HEK293 (cell line): ENCODE results near the gene FADD.

Experiments
- CTCF ChIA-PET: fragments of 350-600 bp; formaldehyde crosslinking; extraction: SDS; loops from one replicate; lab custom pipeline; 2021; ENCODE audit warnings: antibody characterized with exemption; lab: Yijun Ruan, JAX
- POLR2A ChIA-PET: fragments of 300-600 bp; formaldehyde crosslinking; extraction: SDS; loops from one replicate; lab custom pipeline; 2020; ENCODE audit warnings: antibody characterized with exemption, inconsistent platforms; lab: Yijun Ruan, JAX
- H3K27ac ChIP-seq: fragments of 200-500 bp; sonication (Bioruptor generic); 2 replicates; pipeline ENCODE4 v1.5.1; 2014; ENCODE audit warnings: low read depth, low read length, control low read depth, inconsistent platforms; ENCODE audit errors: extremely low read depth
- H3K36me3 ChIP-seq, 2 experiments: fragments of 200-500 bp in 1 of 2; sonication (Bioruptor generic) in 1 of 2; 1 replicate in 1 of 2; 2 replicates in 1 of 2; pipeline ENCODE4 v1.5.1; 2014 to 2017; ENCODE audit warnings: inconsistent platforms in 2 of 2, low read length in 2 of 2; ENCODE audit not compliant: control insufficient read depth in 2 of 2, insufficient read depth in 1 of 2
- H3K4me1 ChIP-seq: fragments of 200-500 bp; sonication (Bioruptor generic); 2 replicates; pipeline ENCODE4 v1.5.1; 2014; ENCODE audit warnings: mild to moderate bottlenecking, low read length, inconsistent platforms; ENCODE audit not compliant: control insufficient read depth, insufficient read depth
- H3K4me3 ChIP-seq: 2 replicates; pipeline ENCODE4 v1.5.1; 2011; ENCODE audit warnings: low read depth, mild to moderate bottlenecking, control low read depth, low read length, moderate library complexity
- H3K9me3 ChIP-seq: fragments of 200-500 bp; sonication (Bioruptor generic); 2 replicates; pipeline ENCODE4 v1.5.1; 2014; ENCODE audit warnings: low read depth, low read length, inconsistent platforms; ENCODE audit not compliant: control insufficient read depth, insufficient read depth
- CTCF ChIP-seq: fragments of 450-650 bp; formaldehyde crosslinking; IDR thresholded peaks from 2 replicates; pipeline ENCODE4 v1.5.1; 2016; ENCODE audit warnings: missing biosample characterization, missing genetic modification characterization
- HOXD13 ChIP-seq: sonication (generic); formaldehyde crosslinking; IDR thresholded peaks from 2 replicates; pipeline ENCODE4 v1.8.0; 2022; ENCODE audit warnings: missing genetic modification reagents, borderline replicate concordance
- KLF10 ChIP-seq: fragments of 450-650 bp; IDR thresholded peaks from 2 replicates; pipeline ENCODE4 v1.5.1; 2018; ENCODE audit warnings: missing biosample characterization, mild to moderate bottlenecking, missing genetic modification characterization
- OSR2 ChIP-seq: fragments of 450-650 bp; formaldehyde crosslinking; IDR thresholded peaks from 2 replicates; pipeline ENCODE4 v1.5.1; 2016; ENCODE audit warnings: missing biosample characterization, missing genetic modification characterization
- REPIN1 ChIP-seq: fragments of 450-650 bp; formaldehyde crosslinking; IDR thresholded peaks from 2 replicates; pipeline ENCODE4 v1.5.1; 2017; ENCODE audit warnings: missing biosample characterization, missing genetic modification characterization, low read depth
- SCRT1 ChIP-seq: fragments of 450-650 bp; formaldehyde crosslinking; IDR thresholded peaks from 2 replicates; pipeline ENCODE4 v1.5.1; 2016; ENCODE audit warnings: missing biosample characterization, missing genetic modification characterization, borderline replicate concordance
- YY2 ChIP-seq: fragments of 450-650 bp; formaldehyde crosslinking; IDR thresholded peaks from 2 replicates; pipeline ENCODE4 v1.5.1; 2016; ENCODE audit warnings: missing biosample characterization, missing genetic modification characterization
- ZBTB44 ChIP-seq: fragments of 450-650 bp; IDR thresholded peaks from 2 replicates; pipeline ENCODE4 v1.5.1; 2018; ENCODE audit warnings: missing biosample characterization, mild to moderate bottlenecking, missing genetic modification characterization
- ZFP69B ChIP-seq: fragments of 450-650 bp; formaldehyde crosslinking; IDR thresholded peaks from 2 replicates; pipeline ENCODE4 v1.5.1; 2016; ENCODE audit warnings: missing biosample characterization, missing genetic modification characterization
- ZNF10 ChIP-seq: fragments of 450-650 bp; formaldehyde crosslinking; IDR thresholded peaks from 2 replicates; pipeline ENCODE4 v1.5.1; 2017; ENCODE audit warnings: missing biosample characterization, missing genetic modification characterization
- ZNF114 ChIP-seq: fragments of 450-650 bp; formaldehyde crosslinking; IDR thresholded peaks from 2 replicates; pipeline ENCODE4 v1.5.0; 2017; ENCODE audit warnings: missing biosample characterization, missing genetic modification characterization
- ZNF174 ChIP-seq: fragments of 450-650 bp; formaldehyde crosslinking; IDR thresholded peaks from 2 replicates; pipeline ENCODE4 v1.5.0; 2017; ENCODE audit warnings: missing biosample characterization, mild to moderate bottlenecking, missing genetic modification characterization
- ZNF2 ChIP-seq: fragments of 450-650 bp; formaldehyde crosslinking; IDR thresholded peaks from 2 replicates; pipeline ENCODE4 v1.5.1; 2016; ENCODE audit warnings: missing biosample characterization, missing genetic modification characterization
- ZNF214 ChIP-seq: fragments of 450-650 bp; formaldehyde crosslinking; IDR thresholded peaks from 2 replicates; pipeline ENCODE4 v1.5.1; 2017; ENCODE audit warnings: missing biosample characterization, mild to moderate bottlenecking, missing genetic modification characterization, borderline replicate concordance
- ZNF433 ChIP-seq: fragments of 450-650 bp; formaldehyde crosslinking; IDR thresholded peaks from 2 replicates; pipeline ENCODE4 v1.5.1; 2016; ENCODE audit warnings: missing biosample characterization, missing genetic modification characterization, low read depth
- ZNF514 ChIP-seq: fragments of 450-650 bp; formaldehyde crosslinking; IDR thresholded peaks from 2 replicates; pipeline ENCODE4 v1.5.1; 2016; ENCODE audit warnings: missing biosample characterization, missing genetic modification characterization
- ZNF530 ChIP-seq: fragments of 450-650 bp; formaldehyde crosslinking; IDR thresholded peaks from 2 replicates; pipeline ENCODE4 v1.5.1; 2016; ENCODE audit warnings: low read depth, missing biosample characterization, missing genetic modification characterization
- ZNF558 ChIP-seq: fragments of 450-650 bp; formaldehyde crosslinking; IDR thresholded peaks from 2 replicates; pipeline ENCODE4 v1.5.1; 2016; ENCODE audit warnings: missing biosample characterization, missing genetic modification characterization
- ZNF560 ChIP-seq: fragments of 450-650 bp; formaldehyde crosslinking; IDR thresholded peaks from 2 replicates; pipeline ENCODE4 v1.5.1; 2017; ENCODE audit warnings: missing biosample characterization, missing genetic modification characterization, borderline replicate concordance
- ZNF76 ChIP-seq: fragments of 450-650 bp; formaldehyde crosslinking; IDR thresholded peaks from 2 replicates; pipeline ENCODE4; 2016; ENCODE audit warnings: low read depth, missing biosample characterization, missing genetic modification characterization, borderline replicate concordance
- ZNF776 ChIP-seq: fragments of 450-650 bp; formaldehyde crosslinking; IDR thresholded peaks from 2 replicates; pipeline ENCODE4 v1.5.0; 2017; ENCODE audit warnings: missing biosample characterization, missing genetic modification characterization, borderline replicate concordance
- ZSCAN16 ChIP-seq: fragments of 450-650 bp; formaldehyde crosslinking; IDR thresholded peaks from 2 replicates; pipeline ENCODE4 v1.5.1; 2016; ENCODE audit warnings: missing biosample characterization, missing genetic modification characterization
- ZXDB ChIP-seq: fragments of 450-650 bp; formaldehyde crosslinking; IDR thresholded peaks from 2 replicates; pipeline ENCODE4 v1.5.1; 2016; ENCODE audit warnings: missing biosample characterization, missing genetic modification characterization
- TF ChIP-seq, protein P1 (sequence below): fragments of 450-650 bp; formaldehyde crosslinking; IDR thresholded peaks from 2 replicates; pipeline ENCODE4 v1.5.1; 2017; ENCODE audit warnings: missing biosample characterization, missing genetic modification characterization
- TF ChIP-seq, protein P2 (sequence below): sonication (generic); formaldehyde crosslinking; IDR thresholded peaks from 2 replicates; pipeline ENCODE4 v1.8.1; 2022; ENCODE audit warnings: mild to moderate bottlenecking, moderate library complexity, missing genetic modification reagents
- TF ChIP-seq, protein P3 (sequence below): fragments of 450-650 bp; formaldehyde crosslinking; IDR thresholded peaks from 2 replicates; pipeline ENCODE4 v1.5.1; 2016; ENCODE audit warnings: missing biosample characterization, missing genetic modification characterization
- TF ChIP-seq, protein P4 (sequence below): fragments of 450-650 bp; IDR thresholded peaks from 2 replicates; pipeline ENCODE4 v1.5.1; 2018; ENCODE audit warnings: missing biosample characterization, missing genetic modification characterization

FADD gene

DNA sequence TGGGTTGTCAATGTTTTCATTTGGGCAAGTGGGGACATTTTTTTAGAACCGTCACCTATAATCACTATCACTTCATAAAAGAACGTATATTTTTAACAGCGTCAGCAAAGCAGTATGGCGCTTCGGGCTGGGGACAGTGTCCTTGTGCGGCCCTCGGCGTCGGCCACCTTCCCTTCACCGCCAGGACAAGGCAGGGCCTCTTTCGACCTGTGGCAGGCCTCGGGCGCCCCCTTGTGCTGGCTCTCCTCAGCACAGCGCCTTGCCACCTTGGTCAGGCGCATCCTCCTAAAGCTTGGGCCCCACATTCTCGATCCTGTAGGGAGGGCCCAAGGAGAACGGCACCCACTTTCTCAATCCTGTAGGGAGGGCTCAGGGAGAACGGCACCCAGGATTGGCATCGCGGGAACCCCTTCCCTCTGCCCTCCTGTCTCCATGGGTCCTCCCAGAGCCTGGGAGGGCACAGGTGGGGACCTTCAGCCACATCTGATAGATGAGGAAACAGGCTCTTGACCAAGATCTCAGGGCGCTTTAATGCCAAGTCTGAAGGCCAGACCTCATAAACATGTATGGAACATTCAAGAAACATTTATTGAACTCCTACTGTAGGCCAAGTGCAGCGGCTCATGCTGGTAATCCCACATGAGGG lies 11.5 kb upstream of the FADD start (continued):
- TF ChIP-seq, protein P1, sequence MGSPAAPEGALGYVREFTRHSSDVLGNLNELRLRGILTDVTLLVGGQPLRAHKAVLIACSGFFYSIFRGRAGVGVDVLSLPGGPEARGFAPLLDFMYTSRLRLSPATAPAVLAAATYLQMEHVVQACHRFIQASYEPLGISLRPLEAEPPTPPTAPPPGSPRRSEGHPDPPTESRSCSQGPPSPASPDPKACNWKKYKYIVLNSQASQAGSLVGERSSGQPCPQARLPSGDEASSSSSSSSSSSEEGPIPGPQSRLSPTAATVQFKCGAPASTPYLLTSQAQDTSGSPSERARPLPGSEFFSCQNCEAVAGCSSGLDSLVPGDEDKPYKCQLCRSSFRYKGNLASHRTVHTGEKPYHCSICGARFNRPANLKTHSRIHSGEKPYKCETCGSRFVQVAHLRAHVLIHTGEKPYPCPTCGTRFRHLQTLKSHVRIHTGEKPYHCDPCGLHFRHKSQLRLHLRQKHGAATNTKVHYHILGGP, result no peak
- TF ChIP-seq, protein P2, sequence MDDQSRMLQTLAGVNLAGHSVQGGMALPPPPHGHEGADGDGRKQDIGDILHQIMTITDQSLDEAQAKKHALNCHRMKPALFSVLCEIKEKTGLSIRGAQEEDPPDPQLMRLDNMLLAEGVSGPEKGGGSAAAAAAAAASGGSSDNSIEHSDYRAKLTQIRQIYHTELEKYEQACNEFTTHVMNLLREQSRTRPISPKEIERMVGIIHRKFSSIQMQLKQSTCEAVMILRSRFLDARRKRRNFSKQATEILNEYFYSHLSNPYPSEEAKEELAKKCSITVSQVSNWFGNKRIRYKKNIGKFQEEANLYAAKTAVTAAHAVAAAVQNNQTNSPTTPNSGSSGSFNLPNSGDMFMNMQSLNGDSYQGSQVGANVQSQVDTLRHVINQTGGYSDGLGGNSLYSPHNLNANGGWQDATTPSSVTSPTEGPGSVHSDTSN (CRISPR knock-in tag), result no peak
- TF ChIP-seq ZXDB (tag by site-specific recombination) (no peak), CTCF (tag by site-specific recombination) (peak; percentile 79), ZNF174 (no peak), YY2 (tag by site-specific recombination) (no peak), ZNF10 (tag by site-specific recombination) (0 out of 2 replicates have a peak, but pooled peaks have one; percentile 48), ZNF558 (tag by site-specific recombination) (no peak), HOXD13 (CRISPR knock-in tag) (no peak), ZNF560 (tag by site-specific recombination) (no peak), ZNF2 (tag by site-specific recombination) (0 out of 2 replicates have a peak, but pooled peaks have one; percentile 28), ZNF776 (tag by site-specific recombination) (no peak), SCRT1 (tag by site-specific recombination) (no peak; the same call in 1 of the 2 replicates)

GRCh38 chr11:70192666-70193410 lies 10.3 kb upstream of the FADD start:
- H3K36me3 ChIP-seq, result no peaks in the 10 kb centered on the region
- ChIA-PET POLR2A (no interaction called here), CTCF (interaction anchor here (0.6 to 1.8 kb wide), 13 partner anchors 10 to 557 kb away, joined by 3 to 17 read pairs (median 6); no protein-coding TSS in a partner anchor)
- no peak overlapping the region for H3K27ac ChIP-seq
- no peaks in the 10 kb centered on the region for H3K4me1 ChIP-seq
- H3K9me3 ChIP-seq, result no peaks in the 10 kb centered on the region
- TF ChIP-seq ZNF433 (tag by site-specific recombination) (no peak), KLF10 (tag by site-specific recombination) (no peak), ZNF214 (tag by site-specific recombination) (no peak), ZSCAN16 (tag by site-specific recombination) (no peak), OSR2 (tag by site-specific recombination) (no peak), ZNF76 (tag by site-specific recombination) (no peak), ZFP69B (no peak), ZNF114 (tag by site-specific recombination) (no peak), REPIN1 (no peak), ZNF530 (no peak), ZNF514 (tag by site-specific recombination) (no peak), ZBTB44 (no peak)
- TF ChIP-seq, protein P3, sequence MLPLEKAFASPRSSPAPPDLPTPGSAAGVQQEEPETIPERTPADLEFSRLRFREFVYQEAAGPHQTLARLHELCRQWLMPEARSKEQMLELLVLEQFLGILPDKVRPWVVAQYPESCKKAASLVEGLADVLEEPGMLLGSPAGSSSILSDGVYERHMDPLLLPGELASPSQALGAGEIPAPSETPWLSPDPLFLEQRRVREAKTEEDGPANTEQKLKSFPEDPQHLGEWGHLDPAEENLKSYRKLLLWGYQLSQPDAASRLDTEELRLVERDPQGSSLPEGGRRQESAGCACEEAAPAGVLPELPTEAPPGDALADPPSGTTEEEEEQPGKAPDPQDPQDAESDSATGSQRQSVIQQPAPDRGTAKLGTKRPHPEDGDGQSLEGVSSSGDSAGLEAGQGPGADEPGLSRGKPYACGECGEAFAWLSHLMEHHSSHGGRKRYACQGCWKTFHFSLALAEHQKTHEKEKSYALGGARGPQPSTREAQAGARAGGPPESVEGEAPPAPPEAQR (tag by site-specific recombination), result no peak
- TF ChIP-seq, protein P4, sequence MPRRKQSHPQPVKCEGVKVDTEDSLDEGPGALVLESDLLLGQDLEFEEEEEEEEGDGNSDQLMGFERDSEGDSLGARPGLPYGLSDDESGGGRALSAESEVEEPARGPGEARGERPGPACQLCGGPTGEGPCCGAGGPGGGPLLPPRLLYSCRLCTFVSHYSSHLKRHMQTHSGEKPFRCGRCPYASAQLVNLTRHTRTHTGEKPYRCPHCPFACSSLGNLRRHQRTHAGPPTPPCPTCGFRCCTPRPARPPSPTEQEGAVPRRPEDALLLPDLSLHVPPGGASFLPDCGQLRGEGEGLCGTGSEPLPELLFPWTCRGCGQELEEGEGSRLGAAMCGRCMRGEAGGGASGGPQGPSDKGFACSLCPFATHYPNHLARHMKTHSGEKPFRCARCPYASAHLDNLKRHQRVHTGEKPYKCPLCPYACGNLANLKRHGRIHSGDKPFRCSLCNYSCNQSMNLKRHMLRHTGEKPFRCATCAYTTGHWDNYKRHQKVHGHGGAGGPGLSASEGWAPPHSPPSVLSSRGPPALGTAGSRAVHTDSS (tag by site-specific recombination), result no peak
- no peak overlapping the region for H3K4me3 ChIP-seq
